GM21619 (cell line): Measurements from ENCODE around the gene SLC25A26.

ENCODE experiments used
- ATAC-seq: cut with Tn5 transposase; IDR thresholded peaks from one replicate; pipeline ENCODE4 v1.9.1; 2021; ENCODE audit not compliant: unreplicated experiment

SLC25A26 gene

GRCh38 chr3:66427951-66428474, 207.2 kb downstream of the SLC25A26 start:
- no peak for ATAC-seq
